H1 (cell line): ENCODE results near the gene PALM. TPM values are rescaled to one million over a fixed set of nuclear protein-coding genes. Genes with fewer than 3 reads are reported as not detected.

Experiments
- BRCA1 ChIP-seq: IDR thresholded peaks from 2 replicates; pipeline ENCODE4 v1.6.1; 2012; ENCODE audit warnings: low read depth, low read length, improper control_type of control experiment
- CHD1 ChIP-seq: IDR thresholded peaks from 2 replicates; pipeline ENCODE4 v1.6.1; 2012; ENCODE audit warnings: low read depth, low read length, improper control_type of control experiment
- E2F6 ChIP-seq: IDR thresholded peaks from 2 replicates; pipeline ENCODE4 v1.6.1; 2012; ENCODE audit warnings: inconsistent platforms
- MAFK ChIP-seq: IDR thresholded peaks from 2 replicates; pipeline ENCODE4 v1.6.1; 2012; ENCODE audit warnings: low read depth, mild to moderate bottlenecking, improper control_type of control experiment, low read length
- SIN3A ChIP-seq, 2 experiments: IDR thresholded peaks in 1 of 2; conservative IDR thresholded peaks in 1 of 2; 2 replicates each; pipeline ENCODE4 v1.6.1; 2011 to 2012; ENCODE audit warnings: low read length in 2 of 2, improper control_type of control experiment in 1 of 2, low read depth in 1 of 2, mild to moderate bottlenecking in 1 of 2
- SUZ12 ChIP-seq: fragments of 200-600 bp; sonication (generic); IDR thresholded peaks from 2 replicates; pipeline ENCODE4 v1.6.1; 2012; ENCODE audit warnings: mild to moderate bottlenecking, inconsistent platforms, low read length, moderate library complexity, mixed read lengths
- TCF12 ChIP-seq: IDR thresholded peaks from 2 replicates; pipeline ENCODE4 v1.6.1; 2011; ENCODE audit warnings: low read depth, mild to moderate bottlenecking, low read length
- ZNF274 ChIP-seq: IDR thresholded peaks from 2 replicates; pipeline ENCODE4 v1.7.0; 2012; ENCODE audit warnings: low read length, borderline replicate concordance; ENCODE audit errors: extremely low read depth
- polyA plus RNA-seq, 7 experiments: library from polyadenylated mRNA; depleted of rRNA in 3 of 7; stranded (reverse) in 5 of 7; unstranded in 2 of 7; fragments of >200 nt in 5 of 7; fragments of 200-250 nt in 2 of 7; gene quantifications; 1 replicate in 5 of 7; 2 replicates in 1 of 7; 4 replicates in 1 of 7; pipeline versions ENCODE4 v1.2.1 to v1.2.3, GENCODE V29; 2011 to 2013; ENCODE audit warnings: missing spikeins in 2 of 7, mixed read lengths in 2 of 7
- total RNA-seq: library from RNA; stranded (reverse); fragmentation: NEBNext Ultra II Directional; extraction: Animal tissue kit (Norgen Biotek cat#: 25700); gene quantifications from 2 replicates; pipeline ENCODE4 v1.2.1, GENCODE V29; 2021
- TF ChIP-seq, protein P1 (sequence below): fragments of 300-600 bp; sonication (generic); IDR thresholded peaks from 2 replicates; pipeline ENCODE4 v1.7.1; 2012; ENCODE audit warnings: low read length, moderate library complexity, mild to moderate bottlenecking, inconsistent platforms; ENCODE audit not compliant: insufficient replicate concordance

Gene PALM
- total and polyA plus RNA-seq, 2 of the 8 experiments (the other 6 are each of a cell fraction or from before 2014, with no cell fraction given), result 5.7 to 16.5 TPM

- TF ChIP-seq, protein P1, sequence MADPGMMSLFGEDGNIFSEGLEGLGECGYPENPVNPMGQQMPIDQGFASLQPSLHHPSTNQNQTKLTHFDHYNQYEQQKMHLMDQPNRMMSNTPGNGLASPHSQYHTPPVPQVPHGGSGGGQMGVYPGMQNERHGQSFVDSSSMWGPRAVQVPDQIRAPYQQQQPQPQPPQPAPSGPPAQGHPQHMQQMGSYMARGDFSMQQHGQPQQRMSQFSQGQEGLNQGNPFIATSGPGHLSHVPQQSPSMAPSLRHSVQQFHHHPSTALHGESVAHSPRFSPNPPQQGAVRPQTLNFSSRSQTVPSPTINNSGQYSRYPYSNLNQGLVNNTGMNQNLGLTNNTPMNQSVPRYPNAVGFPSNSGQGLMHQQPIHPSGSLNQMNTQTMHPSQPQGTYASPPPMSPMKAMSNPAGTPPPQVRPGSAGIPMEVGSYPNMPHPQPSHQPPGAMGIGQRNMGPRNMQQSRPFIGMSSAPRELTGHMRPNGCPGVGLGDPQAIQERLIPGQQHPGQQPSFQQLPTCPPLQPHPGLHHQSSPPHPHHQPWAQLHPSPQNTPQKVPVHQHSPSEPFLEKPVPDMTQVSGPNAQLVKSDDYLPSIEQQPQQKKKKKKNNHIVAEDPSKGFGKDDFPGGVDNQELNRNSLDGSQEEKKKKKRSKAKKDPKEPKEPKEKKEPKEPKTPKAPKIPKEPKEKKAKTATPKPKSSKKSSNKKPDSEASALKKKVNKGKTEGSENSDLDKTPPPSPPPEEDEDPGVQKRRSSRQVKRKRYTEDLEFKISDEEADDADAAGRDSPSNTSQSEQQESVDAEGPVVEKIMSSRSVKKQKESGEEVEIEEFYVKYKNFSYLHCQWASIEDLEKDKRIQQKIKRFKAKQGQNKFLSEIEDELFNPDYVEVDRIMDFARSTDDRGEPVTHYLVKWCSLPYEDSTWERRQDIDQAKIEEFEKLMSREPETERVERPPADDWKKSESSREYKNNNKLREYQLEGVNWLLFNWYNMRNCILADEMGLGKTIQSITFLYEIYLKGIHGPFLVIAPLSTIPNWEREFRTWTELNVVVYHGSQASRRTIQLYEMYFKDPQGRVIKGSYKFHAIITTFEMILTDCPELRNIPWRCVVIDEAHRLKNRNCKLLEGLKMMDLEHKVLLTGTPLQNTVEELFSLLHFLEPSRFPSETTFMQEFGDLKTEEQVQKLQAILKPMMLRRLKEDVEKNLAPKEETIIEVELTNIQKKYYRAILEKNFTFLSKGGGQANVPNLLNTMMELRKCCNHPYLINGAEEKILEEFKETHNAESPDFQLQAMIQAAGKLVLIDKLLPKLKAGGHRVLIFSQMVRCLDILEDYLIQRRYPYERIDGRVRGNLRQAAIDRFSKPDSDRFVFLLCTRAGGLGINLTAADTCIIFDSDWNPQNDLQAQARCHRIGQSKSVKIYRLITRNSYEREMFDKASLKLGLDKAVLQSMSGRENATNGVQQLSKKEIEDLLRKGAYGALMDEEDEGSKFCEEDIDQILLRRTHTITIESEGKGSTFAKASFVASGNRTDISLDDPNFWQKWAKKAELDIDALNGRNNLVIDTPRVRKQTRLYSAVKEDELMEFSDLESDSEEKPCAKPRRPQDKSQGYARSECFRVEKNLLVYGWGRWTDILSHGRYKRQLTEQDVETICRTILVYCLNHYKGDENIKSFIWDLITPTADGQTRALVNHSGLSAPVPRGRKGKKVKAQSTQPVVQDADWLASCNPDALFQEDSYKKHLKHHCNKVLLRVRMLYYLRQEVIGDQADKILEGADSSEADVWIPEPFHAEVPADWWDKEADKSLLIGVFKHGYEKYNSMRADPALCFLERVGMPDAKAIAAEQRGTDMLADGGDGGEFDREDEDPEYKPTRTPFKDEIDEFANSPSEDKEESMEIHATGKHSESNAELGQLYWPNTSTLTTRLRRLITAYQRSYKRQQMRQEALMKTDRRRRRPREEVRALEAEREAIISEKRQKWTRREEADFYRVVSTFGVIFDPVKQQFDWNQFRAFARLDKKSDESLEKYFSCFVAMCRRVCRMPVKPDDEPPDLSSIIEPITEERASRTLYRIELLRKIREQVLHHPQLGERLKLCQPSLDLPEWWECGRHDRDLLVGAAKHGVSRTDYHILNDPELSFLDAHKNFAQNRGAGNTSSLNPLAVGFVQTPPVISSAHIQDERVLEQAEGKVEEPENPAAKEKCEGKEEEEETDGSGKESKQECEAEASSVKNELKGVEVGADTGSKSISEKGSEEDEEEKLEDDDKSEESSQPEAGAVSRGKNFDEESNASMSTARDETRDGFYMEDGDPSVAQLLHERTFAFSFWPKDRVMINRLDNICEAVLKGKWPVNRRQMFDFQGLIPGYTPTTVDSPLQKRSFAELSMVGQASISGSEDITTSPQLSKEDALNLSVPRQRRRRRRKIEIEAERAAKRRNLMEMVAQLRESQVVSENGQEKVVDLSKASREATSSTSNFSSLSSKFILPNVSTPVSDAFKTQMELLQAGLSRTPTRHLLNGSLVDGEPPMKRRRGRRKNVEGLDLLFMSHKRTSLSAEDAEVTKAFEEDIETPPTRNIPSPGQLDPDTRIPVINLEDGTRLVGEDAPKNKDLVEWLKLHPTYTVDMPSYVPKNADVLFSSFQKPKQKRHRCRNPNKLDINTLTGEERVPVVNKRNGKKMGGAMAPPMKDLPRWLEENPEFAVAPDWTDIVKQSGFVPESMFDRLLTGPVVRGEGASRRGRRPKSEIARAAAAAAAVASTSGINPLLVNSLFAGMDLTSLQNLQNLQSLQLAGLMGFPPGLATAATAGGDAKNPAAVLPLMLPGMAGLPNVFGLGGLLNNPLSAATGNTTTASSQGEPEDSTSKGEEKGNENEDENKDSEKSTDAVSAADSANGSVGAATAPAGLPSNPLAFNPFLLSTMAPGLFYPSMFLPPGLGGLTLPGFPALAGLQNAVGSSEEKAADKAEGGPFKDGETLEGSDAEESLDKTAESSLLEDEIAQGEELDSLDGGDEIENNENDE, result no peak
- TF ChIP-seq SIN3A (conservative IDR thresholded peaks at IDR 0.05 in 1 of 2, IDR thresholded peaks at IDR 0.05 in 1 of 2; ENCODE audit: low read depth in 1 of 2, low read length in 2 of 2) (no peak), E2F6 (no peak), MAFK (no peak), SUZ12 (no peak), TCF12 (no peak), CHD1 (no peak), BRCA1 (no peak), ZNF274 (no peak)
Measured at GRCh38 chr19:677601-678436, 30.9 kb upstream of the PALM start (continued).
